CD4-positive, alpha-beta T cell treated with Interleukin-6 at 100 ng/mL for 8 hours (primary cell): ENCODE data around the gene ANK2.

Experiments
- DNase-seq: peaks from one replicate; pipeline ENCODE4 v3.0.0-alpha.2; 2020; ENCODE audit warnings: mixed read lengths, low spot score

The ANK2 gene

DNA sequence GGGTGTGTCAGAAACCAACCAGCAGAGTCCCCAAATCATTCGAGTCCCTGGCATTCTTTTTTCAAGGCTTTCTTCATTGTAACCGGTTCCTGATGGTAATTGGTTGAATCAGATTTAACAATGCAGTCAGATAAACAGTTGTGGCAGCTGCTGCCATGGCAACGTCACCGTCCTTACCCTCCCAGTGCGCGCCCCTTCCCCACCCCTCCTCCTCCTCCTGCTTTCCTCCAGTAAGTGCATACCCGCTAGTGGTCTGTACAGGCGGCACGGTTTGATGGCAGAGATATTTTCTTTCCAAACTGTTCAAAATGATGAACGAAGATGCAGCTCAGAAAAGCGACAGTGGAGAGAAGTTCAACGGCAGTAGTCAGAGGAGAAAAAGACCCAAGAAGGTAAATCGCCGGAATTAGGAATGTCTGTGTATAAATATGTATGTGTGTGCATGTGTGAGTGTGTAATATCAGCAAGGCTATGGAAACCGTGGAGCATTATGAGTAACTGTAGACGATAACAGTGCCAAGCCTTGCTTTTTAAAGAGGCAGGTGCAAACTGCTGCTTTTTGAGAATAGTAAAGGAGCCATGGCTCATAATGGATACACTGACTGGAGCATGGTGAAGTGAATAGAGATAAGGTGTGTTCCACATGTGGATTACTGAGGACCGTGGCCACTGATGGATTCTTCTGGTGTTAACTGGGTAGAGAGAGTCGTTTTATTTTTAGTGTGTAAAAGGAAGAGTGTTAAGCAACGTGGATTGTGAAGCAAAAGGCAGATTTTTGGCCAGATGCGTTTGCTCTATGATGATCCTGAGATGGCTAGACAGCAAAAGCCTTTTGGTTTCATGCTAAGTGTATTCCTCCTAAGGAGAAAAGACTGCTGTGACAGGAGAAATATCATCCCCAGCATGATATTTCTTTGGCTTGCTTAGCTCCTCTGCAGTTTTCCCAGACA is at the start of gene ANK2:
ANK2 (plus strand) TSS at position 233 of the 950 bp plus-strand sequence; CDS start at position 309, 76 bp downstream.
- DNase-seq = no peak

DNA sequence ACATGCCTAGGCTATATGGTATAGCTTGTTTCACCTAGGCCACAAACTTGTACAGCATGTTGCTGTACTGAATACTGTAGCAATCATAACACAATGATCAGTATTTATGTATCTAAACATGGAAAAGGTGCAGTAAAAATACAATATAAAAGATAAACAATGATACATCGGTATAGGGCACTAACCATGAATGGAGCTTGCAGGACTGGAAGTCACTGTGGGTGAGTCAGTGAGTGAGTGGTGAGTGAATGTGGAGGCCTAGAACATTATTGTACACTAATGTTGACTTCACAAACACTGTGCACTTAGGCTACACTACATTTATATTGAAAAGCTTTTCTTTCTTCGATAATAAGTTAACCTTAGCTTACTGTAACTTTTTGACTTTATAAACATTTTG is 45.6 kb upstream of the ANK2 start:
- DNase-seq = no peak

- DNase-seq = no peak
Observed at GRCh38 chr4:113004655-113005054, 44.8 kb upstream of the ANK2 start.

DNA sequence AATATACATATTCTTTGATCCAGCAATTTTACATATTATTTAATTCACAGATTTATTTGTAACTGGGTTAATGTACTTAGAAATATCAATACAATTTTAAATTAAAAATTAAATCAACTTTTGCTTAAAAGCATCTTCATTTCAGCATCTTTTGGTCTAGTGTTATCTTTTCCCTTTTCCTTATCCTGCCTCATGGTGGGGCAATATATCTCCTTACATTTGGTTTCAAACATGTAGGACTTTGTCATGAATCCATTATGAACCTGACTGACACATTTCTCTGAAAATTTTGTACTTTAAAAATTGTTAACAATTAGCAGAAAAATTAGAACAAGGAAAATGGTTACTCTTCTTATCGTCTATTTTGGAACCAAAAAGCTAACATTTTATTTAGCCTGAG is 42.8 kb upstream of the ANK2 start:
- DNase-seq = no peak

DNA sequence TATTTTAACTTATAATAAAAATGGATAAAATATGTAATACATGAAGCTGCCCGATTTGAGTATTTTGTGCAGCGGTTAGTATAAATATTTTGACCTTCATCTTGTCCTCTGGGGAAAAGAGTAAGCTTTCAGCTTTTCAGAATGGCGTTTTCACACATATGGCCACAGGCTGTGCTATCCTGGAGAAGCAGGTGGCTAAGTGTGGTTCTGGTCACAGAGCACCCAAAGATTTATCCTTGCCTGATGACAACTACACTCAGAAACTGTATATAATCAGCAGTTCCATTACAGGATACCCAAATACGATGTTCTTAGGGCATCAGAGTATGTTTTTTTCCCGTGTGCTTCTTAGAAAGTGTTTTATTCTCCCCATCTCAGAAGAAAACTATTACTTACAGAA is 42.3 kb upstream of the ANK2 start:
- no peak for DNase-seq

- DNase-seq = no peak
Observed at GRCh38 chr4:113008135-113008534, 41.3 kb upstream of the ANK2 start.

DNA sequence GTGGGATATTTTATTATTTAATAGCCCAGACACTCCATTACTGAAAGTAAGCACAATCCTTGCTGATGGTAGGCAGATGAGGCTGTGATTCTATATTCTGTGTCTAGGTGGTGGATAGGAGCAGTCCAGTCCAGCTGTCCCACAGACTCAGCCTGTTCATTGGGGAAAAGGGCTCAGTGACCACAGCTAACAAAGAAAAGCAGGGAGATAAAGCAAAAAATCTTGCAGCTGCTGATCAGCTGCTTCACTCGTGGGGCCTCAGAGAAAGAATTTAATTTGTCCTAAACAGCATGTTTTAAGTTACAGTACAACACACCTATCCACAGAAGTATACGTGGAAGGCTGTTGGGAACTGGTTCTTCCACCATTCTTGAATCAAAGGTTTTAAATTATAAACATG is 40.7 kb upstream of the ANK2 start:
- no peak for DNase-seq

DNA sequence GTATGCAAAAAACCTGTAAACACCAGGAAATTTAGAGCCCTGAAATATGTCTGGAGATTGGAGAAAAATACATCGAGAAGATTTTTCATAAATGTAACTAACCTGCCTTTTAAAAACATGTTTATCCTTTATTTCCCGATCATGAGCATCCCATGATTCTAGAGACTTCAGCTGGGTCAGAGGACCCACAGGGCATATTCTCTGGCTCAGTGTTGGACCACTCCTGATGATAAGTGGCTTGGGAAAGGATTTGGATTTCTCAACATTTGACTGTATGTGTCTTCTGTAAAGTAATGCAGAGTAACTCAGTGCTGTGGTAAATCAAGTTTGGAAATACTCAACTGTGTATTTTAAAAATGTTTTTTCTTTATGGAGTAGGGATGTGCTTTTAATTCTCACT is 40.0 kb upstream of the ANK2 start:
- no peak for DNase-seq

GRCh38 chr4:113012122-113012725 is 37.2 kb upstream of the ANK2 start:
- no peak for DNase-seq

DNA sequence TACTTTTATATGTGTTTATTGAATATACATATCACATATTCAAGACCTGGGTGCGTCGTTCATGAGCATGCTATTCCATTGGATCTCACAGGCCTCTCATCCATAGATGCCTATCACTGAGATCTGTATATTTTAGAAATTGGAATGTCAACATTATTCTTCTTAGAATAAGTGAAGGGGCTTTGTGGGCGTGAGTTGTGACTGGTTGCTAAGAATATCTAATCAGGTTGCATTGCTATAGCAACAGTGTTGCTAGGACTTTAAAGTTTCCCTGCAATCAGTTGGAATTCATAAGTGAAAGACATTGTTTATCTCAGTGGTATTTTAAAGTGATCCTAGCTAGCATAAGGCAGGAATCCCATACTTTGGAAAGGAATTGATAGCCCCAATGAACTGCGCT is 36.7 kb upstream of the ANK2 start:
- DNase-seq = no peak

GRCh38 chr4:113013751-113014150 is 35.7 kb upstream of the ANK2 start:
- DNase-seq = no peak

DNA sequence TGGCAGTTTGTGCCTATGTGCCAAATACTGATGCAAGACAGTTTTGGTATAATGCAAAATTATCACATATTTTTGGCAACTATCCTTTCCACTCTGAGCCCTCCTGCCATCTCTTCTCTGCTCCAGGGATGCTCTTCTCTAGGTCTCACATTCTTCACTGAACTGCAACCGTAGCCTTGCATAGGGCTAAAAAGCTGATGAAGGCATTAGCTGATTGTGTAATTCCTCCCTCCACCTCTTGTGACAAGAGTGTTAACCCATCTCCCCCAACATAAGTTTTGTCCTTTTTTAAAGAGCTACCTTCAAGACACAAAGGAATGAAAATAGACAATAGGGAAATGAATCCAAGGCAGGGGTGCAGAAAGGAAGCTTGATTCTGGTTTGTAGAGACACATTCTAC is 33.1 kb upstream of the ANK2 start:
- no peak for DNase-seq

DNA sequence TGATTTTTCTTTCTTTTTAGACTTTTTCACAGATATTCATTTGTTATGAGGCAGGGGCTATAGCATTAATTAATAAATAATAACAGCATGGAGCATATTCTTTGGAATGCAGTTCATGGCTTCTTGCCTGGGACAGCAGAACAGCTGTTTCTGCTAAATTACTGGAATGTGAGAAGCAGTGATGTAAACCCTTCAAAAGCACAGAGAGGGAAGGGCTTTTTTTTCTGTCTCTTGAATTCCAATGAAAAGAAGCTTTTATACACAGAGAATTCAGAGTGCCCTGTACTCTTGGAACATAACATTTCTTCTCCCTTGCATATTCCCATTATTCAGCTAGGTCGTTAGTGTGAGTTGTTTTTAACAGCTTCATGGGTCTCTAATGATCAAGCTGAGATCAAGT is 28.5 kb upstream of the ANK2 start:
- no peak for DNase-seq

DNA sequence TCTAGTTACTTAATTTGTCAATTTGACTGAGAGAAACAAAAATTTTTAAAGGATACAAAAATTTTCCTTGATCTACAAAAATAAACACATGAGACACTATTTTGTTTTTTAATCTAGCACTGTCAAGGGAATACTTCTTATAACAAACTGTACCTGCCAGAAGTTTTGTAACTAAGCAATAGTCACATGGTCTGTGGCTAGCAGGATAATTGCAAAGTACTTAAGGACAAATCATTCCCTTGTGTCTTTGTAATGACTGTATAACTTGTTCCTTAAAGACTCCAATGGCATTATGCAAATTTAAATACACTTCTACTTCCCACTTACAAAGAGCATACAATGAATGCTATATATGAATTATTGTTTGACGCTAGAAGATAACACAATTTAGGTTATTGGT is 25.1 kb upstream of the ANK2 start:
- DNase-seq = no peak

DNA sequence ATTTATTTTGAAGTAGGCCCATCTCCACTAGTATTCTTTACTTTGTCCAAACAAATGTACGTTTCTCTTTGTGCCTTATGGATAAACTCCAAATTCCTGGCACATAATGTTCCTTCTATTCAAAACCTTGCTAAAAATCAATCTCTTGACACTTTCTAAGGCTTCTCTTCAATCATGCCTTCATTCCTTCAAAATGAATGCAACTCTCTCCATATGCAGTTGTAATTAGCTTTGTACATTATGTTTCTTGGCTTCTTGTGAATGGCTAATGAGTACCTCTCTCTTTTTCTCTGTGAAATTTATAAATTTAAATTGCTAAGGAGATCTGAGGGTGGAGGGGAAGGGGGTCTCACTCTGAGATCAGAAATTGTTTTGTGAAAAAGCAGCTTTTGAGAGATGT is 24.0 kb upstream of the ANK2 start:
- DNase-seq = no peak

DNA sequence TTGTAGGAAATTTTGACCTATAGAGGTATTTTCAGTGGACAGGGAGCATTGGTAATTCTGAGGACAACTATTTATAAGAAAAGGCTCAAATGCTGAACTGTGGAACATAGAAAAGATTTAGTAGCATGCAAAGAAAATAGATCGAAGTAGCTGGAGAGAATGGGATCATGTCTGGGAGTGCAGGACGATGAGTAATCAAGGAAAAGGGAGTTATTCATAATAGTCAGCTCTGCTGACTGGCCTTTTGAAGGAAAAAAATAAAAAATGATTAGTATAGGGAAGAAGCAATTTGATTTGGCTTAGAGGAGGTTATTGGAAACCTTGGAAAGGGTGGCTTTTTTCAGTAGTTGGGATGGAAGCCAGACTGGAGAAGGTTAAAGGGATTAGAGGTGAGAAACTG is 22.9 kb upstream of the ANK2 start:
- no peak for DNase-seq

GRCh38 chr4:113028074-113028473 is 21.4 kb upstream of the ANK2 start:
- DNase-seq = no peak

GRCh38 chr4:113031212-113031611 is 18.2 kb upstream of the ANK2 start:
- DNase-seq = no peak

GRCh38 chr4:113040793-113041192 is 8.7 kb upstream of the ANK2 start:
- no peak for DNase-seq

- DNase-seq = no peak
Observed at GRCh38 chr4:113042502-113042901, 7.0 kb upstream of the ANK2 start.

GRCh38 chr4:113043591-113043990 is 5.9 kb upstream of the ANK2 start:
- DNase-seq = no peak

GRCh38 chr4:113050371-113050755 is 910 bp downstream of the ANK2 start:
- DNase-seq = no peak

- DNase-seq = no peak
Observed at GRCh38 chr4:113050837-113051236, 1.4 kb downstream of the ANK2 start.

DNA sequence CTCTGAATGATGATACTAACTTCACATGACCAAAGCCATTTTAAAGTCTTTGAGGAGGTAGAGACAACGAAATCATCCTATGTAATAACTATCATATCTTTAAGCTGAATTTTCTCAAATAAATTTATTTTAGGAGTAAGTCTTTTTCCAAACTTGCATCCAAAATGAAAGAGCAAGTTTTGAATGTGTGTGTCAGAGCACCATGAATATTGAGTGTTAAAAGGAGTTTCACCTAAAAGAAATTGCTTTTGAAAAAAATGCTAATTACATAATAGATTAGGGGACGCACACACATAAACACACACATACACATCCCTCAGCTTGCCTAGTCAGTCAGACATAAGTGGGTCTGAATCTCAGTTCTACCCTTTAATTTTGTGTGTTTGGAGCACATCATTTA is 1.9 kb downstream of the ANK2 start:
- no peak for DNase-seq
